ENCODE results near the gene MEI1.
A peak's percentile ranks its signal among the peaks of the same experiment; 100 is the strongest.
"Not testable (repeated sequence)": the region's sequence is repeated elsewhere in the genome, so short reads cannot be mapped to it uniquely, and the experiment has no call there.

Gene MEI1

GRCh38 chr22:41683052-41683451 lies 16.3 kb upstream of the MEI1 start:
- DNase-seq (ENCODE audit: low read depth, low spot score) = no peak

GRCh38 chr22:41683616-41684015 lies 15.7 kb upstream of the MEI1 start:
- DNase-seq (ENCODE audit: low read depth, low spot score) = no peak

- no peak for DNase-seq (ENCODE audit: low read depth, low spot score)
Observed at GRCh38 chr22:41684194-41684593, 15.1 kb upstream of the MEI1 start.

- not testable (repeated sequence) for DNase-seq (ENCODE audit: low read depth, low spot score)
Observed at GRCh38 chr22:41686890-41687289, 12.4 kb upstream of the MEI1 start.

- DNase-seq (ENCODE audit: low read depth, low spot score) = no peak
Observed at GRCh38 chr22:41687901-41688364, 11.4 kb upstream of the MEI1 start.

GRCh38 chr22:41688365-41689211 lies 10.7 kb upstream of the MEI1 start, which contains the start of gene SNU13:
Gene SNU13 (minus strand): TSS chr22:41688867. CDS start chr22:41688796, 71 bp downstream.
- DNase-seq (ENCODE audit: low read depth, low spot score) = peak; percentile 76

GRCh38 chr22:41690476-41690875 lies 8.8 kb upstream of the MEI1 start:
- no peak for DNase-seq (ENCODE audit: low read depth, low spot score)

GRCh38 chr22:41695211-41695610 lies 4.1 kb upstream of the MEI1 start:
- no peak for DNase-seq (ENCODE audit: low read depth, low spot score)

- DNase-seq (ENCODE audit: low read depth, low spot score) = no peak
Observed at GRCh38 chr22:41696703-41697102, 2.6 kb upstream of the MEI1 start.

- peak; percentile 75 for DNase-seq (ENCODE audit: low read depth, low spot score)
Observed at GRCh38 chr22:41697126-41697775, 2.1 kb upstream of the MEI1 start.

- DNase-seq (ENCODE audit: low read depth, low spot score) = no peak
Observed at GRCh38 chr22:41700108-41700364, 733 bp downstream of the MEI1 start.

- no peak for DNase-seq (ENCODE audit: low read depth, low spot score)
Observed at GRCh38 chr22:41702763-41703162, 3.5 kb downstream of the MEI1 start.

GRCh38 chr22:41709341-41709740 lies 10.0 kb downstream of the MEI1 start:
- no peak for DNase-seq (ENCODE audit: low read depth, low spot score)

GRCh38 chr22:41713004-41713403 lies 13.7 kb downstream of the MEI1 start:
- no peak for DNase-seq (ENCODE audit: low read depth, low spot score)

- no peak for DNase-seq (ENCODE audit: low read depth, low spot score)
Observed at GRCh38 chr22:41722496-41722895, 23.2 kb downstream of the MEI1 start.

- no peak for DNase-seq (ENCODE audit: low read depth, low spot score)
Observed at GRCh38 chr22:41725510-41726110, 26.3 kb downstream of the MEI1 start.

GRCh38 chr22:41731609-41732008 lies 32.3 kb downstream of the MEI1 start:
- DNase-seq (ENCODE audit: low read depth, low spot score) = no peak

- no peak for DNase-seq (ENCODE audit: low read depth, low spot score)
Observed at GRCh38 chr22:41732096-41732772, 32.9 kb downstream of the MEI1 start.

- DNase-seq (ENCODE audit: low read depth, low spot score) = not testable (repeated sequence)
Observed at GRCh38 chr22:41733241-41733640, 33.9 kb downstream of the MEI1 start.

- no peak for DNase-seq (ENCODE audit: low read depth, low spot score)
Observed at GRCh38 chr22:41739576-41739975, 40.3 kb downstream of the MEI1 start.

GRCh38 chr22:41742918-41743317 lies 43.6 kb downstream of the MEI1 start:
- no peak for DNase-seq (ENCODE audit: low read depth, low spot score)

- DNase-seq (ENCODE audit: low read depth, low spot score) = no peak
Observed at GRCh38 chr22:41745968-41746367, 46.7 kb downstream of the MEI1 start.

Measured in brain pericyte (primary cell).